Measurements from ENCODE around the gene TPRG1L.

Gene TPRG1L

GRCh38 chr1:3590139-3590763, 34.6 kb upstream of the TPRG1L start:
- peaks cover 20 to 56% of the 10 kb centered on the region in 2 experiments for H3K27me3 ChIP-seq (ENCODE audit: control insufficient read depth in 1 of 2, insufficient read depth in 1 of 2, low read length in 2 of 2)
- H2BK15ac ChIP-seq (ENCODE audit: low read depth, poor library complexity, severe bottlenecking), result peak overlapping the region; percentile 33
- no peak overlapping the region for H4K91ac ChIP-seq (ENCODE audit: low read length)
- no peak overlapping the region for H3K4ac ChIP-seq (ENCODE audit: low read depth in 1 of 2, low read length in 2 of 2)
- H3K4me1 ChIP-seq (ENCODE audit: control insufficient read depth, insufficient read depth, low read depth, low read length), result peaks cover 10% of the 10 kb centered on the region
- H3K9ac ChIP-seq (ENCODE audit: low read length), result no peak overlapping the region
- H3K36me3 ChIP-seq (ENCODE audit: control insufficient read depth in 1 of 2, insufficient read depth in 2 of 2, low read depth in 1 of 2, low read length in 2 of 2), result no peaks in the 10 kb centered on the region
- no peak overlapping the region for H2BK12ac ChIP-seq (ENCODE audit: low read length in 2 of 2)
- DNase-seq, result no peak
- H3K23ac ChIP-seq (ENCODE audit: low read length in 2 of 2), result no peak overlapping the region
- H3K79me1 ChIP-seq (replicated peaks; ENCODE audit: low read length, poor library complexity, severe bottlenecking), result no peaks in the 10 kb centered on the region
- no peak overlapping the region for H2BK120ac ChIP-seq (ENCODE audit: low read depth, low read length)
- no peaks in the 10 kb centered on the region for H3K9me3 ChIP-seq (ENCODE audit: control insufficient read depth, low read length)
- no peak overlapping the region for H3K4me2 ChIP-seq (ENCODE audit: low read length, poor library complexity, severe bottlenecking)
- no peak overlapping the region for H3K14ac ChIP-seq (ENCODE audit: low read length in 2 of 2)
- H2BK5ac ChIP-seq (ENCODE audit: low read depth, low read length, poor library complexity, severe bottlenecking), result no peak overlapping the region
- no peak overlapping the region for H2AFZ ChIP-seq (ENCODE audit: low read depth, low read length)
- H3K4me3 ChIP-seq (ENCODE audit: insufficient read depth in 1 of 2, low read depth in 1 of 2, low read length in 2 of 2), result no peak overlapping the region
- no peak overlapping the region for H4K8ac ChIP-seq (ENCODE audit: low read length)
- 80% methylated on average over 27 of the region's 27 CpGs for WGBS
- H3K18ac ChIP-seq (ENCODE audit: low read depth in 1 of 2, low read length in 2 of 2), result no peak overlapping the region
- no peak overlapping the region for H2AK5ac ChIP-seq (ENCODE audit: low read length, severe bottlenecking)
- H3K27ac ChIP-seq (ENCODE audit: low read length, poor library complexity, severe bottlenecking), result no peak overlapping the region

- Histone ChIP-seq H2BK120ac (ENCODE audit: low read depth, low read length) (no peak overlapping the region), H2AK5ac (ENCODE audit: low read length, severe bottlenecking) (no peak overlapping the region), H3K9ac (ENCODE audit: low read length) (no peak overlapping the region), H3K4me2 (ENCODE audit: low read length, poor library complexity, severe bottlenecking) (no peak overlapping the region), H3K27ac (ENCODE audit: low read length, poor library complexity, severe bottlenecking) (no peak overlapping the region), H2AFZ (ENCODE audit: low read depth, low read length) (no peak overlapping the region), H2BK15ac (ENCODE audit: low read depth, poor library complexity, severe bottlenecking) (no peak overlapping the region), H4K8ac (ENCODE audit: low read length) (no peak overlapping the region), H3K18ac (ENCODE audit: low read depth in 1 of 2, low read length in 2 of 2) (no peak overlapping the region), H3K23ac (ENCODE audit: low read length in 2 of 2) (no peak overlapping the region), H3K4me1 (ENCODE audit: control insufficient read depth, insufficient read depth, low read depth, low read length) (peaks cover 10% of the 10 kb centered on the region), H3K9me3 (ENCODE audit: control insufficient read depth, low read length) (no peaks in the 10 kb centered on the region), H3K4me3 (ENCODE audit: insufficient read depth in 1 of 2, low read depth in 1 of 2, low read length in 2 of 2) (no peak overlapping the region), H3K4ac (ENCODE audit: low read depth in 1 of 2, low read length in 2 of 2) (no peak overlapping the region), H3K14ac (ENCODE audit: low read length in 2 of 2) (peak overlapping the region in 1 of 2 experiments; percentile 80), H3K79me1 (replicated peaks; ENCODE audit: low read length, poor library complexity, severe bottlenecking) (no peaks in the 10 kb centered on the region), H2BK12ac (ENCODE audit: low read length in 2 of 2) (no peak overlapping the region), H2BK5ac (ENCODE audit: low read depth, low read length, poor library complexity, severe bottlenecking) (no peak overlapping the region), H3K36me3 (ENCODE audit: control insufficient read depth in 1 of 2, insufficient read depth in 2 of 2, low read depth in 1 of 2, low read length in 2 of 2) (no peaks in the 10 kb centered on the region), H3K27me3 (ENCODE audit: control insufficient read depth in 1 of 2, insufficient read depth in 1 of 2, low read length in 2 of 2) (peaks cover 27 to 65% of the 10 kb centered on the region in 2 experiments), H4K91ac (ENCODE audit: low read length) (no peak overlapping the region)
- WGBS, result 90% methylated on average over 30 of the region's 33 CpGs
- DNase-seq, result no peak
Measured at GRCh38 chr1:3590951-3591865, 33.6 kb upstream of the TPRG1L start.

- no peak for DNase-seq
- Histone ChIP-seq H4K8ac (ENCODE audit: low read length) (no peak overlapping the region), H3K4me3 (ENCODE audit: insufficient read depth in 1 of 2, low read depth in 1 of 2, low read length in 2 of 2) (no peak overlapping the region), H3K9me3 (ENCODE audit: control insufficient read depth, low read length) (no peaks in the 10 kb centered on the region), H4K91ac (ENCODE audit: low read length) (no peak overlapping the region), H2BK5ac (ENCODE audit: low read depth, low read length, poor library complexity, severe bottlenecking) (no peak overlapping the region), H3K14ac (ENCODE audit: low read length in 2 of 2) (no peak overlapping the region), H3K79me1 (replicated peaks; ENCODE audit: low read length, poor library complexity, severe bottlenecking) (no peaks in the 10 kb centered on the region), H3K23ac (ENCODE audit: low read length in 2 of 2) (no peak overlapping the region), H3K27me3 (ENCODE audit: control insufficient read depth in 1 of 2, insufficient read depth in 1 of 2, low read length in 2 of 2) (peaks cover 40 to 77% of the 10 kb centered on the region in 2 experiments), H3K4me2 (ENCODE audit: low read length, poor library complexity, severe bottlenecking) (no peak overlapping the region), H2BK12ac (ENCODE audit: low read length in 2 of 2) (no peak overlapping the region), H3K18ac (ENCODE audit: low read depth in 1 of 2, low read length in 2 of 2) (no peak overlapping the region), H3K9ac (ENCODE audit: low read length) (no peak overlapping the region), H2BK120ac (ENCODE audit: low read depth, low read length) (no peak overlapping the region), H3K36me3 (ENCODE audit: control insufficient read depth in 1 of 2, insufficient read depth in 2 of 2, low read depth in 1 of 2, low read length in 2 of 2) (no peaks in the 10 kb centered on the region), H2BK15ac (ENCODE audit: low read depth, poor library complexity, severe bottlenecking) (no peak overlapping the region), H3K27ac (ENCODE audit: low read length, poor library complexity, severe bottlenecking) (no peak overlapping the region), H2AFZ (ENCODE audit: low read depth, low read length) (no peak overlapping the region), H3K4ac (ENCODE audit: low read depth in 1 of 2, low read length in 2 of 2) (no peak overlapping the region), H3K4me1 (ENCODE audit: control insufficient read depth, insufficient read depth, low read depth, low read length) (peaks cover 10% of the 10 kb centered on the region), H2AK5ac (ENCODE audit: low read length, severe bottlenecking) (no peak overlapping the region)
- WGBS, result 94% methylated on average over 16 of the region's 17 CpGs
Measured at GRCh38 chr1:3593334-3593733, 31.5 kb upstream of the TPRG1L start.

DNA sequence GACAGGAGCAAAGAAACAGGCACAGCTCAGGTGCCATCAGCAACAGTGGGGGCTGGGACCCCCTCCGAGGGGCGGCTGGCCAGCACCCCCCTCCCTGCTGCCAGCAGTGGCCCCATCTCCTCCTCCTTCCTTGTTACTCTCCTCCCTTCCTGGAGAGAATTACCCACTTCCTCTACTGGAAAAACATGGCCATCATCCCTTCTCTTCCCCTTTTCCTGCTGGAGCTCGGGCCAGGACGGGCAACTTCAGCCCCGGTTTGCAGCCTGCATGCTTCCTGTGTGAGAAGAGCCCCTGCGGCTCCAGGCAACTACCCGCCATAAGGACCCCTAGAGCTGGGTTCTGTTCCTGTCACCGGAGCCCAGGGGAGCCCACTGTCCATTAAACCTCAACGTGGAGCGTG, 31.1 kb upstream of the TPRG1L start:
- no peak overlapping the region for H3K23ac ChIP-seq (ENCODE audit: low read length in 2 of 2)
- no peak overlapping the region for H3K14ac ChIP-seq (ENCODE audit: low read length in 2 of 2)
- H4K8ac ChIP-seq (ENCODE audit: low read length), result no peak overlapping the region
- no peak overlapping the region for H4K91ac ChIP-seq (ENCODE audit: low read length)
- peaks cover 10% of the 10 kb centered on the region for H3K4me1 ChIP-seq (ENCODE audit: control insufficient read depth, insufficient read depth, low read depth, low read length)
- H2AK5ac ChIP-seq (ENCODE audit: low read length, severe bottlenecking), result no peak overlapping the region
- H3K36me3 ChIP-seq (ENCODE audit: control insufficient read depth in 1 of 2, insufficient read depth in 2 of 2, low read depth in 1 of 2, low read length in 2 of 2), result no peaks in the 10 kb centered on the region
- no peak overlapping the region for H3K18ac ChIP-seq (ENCODE audit: low read depth in 1 of 2, low read length in 2 of 2)
- no peak overlapping the region for H3K27ac ChIP-seq (ENCODE audit: low read length, poor library complexity, severe bottlenecking)
- H2BK120ac ChIP-seq (ENCODE audit: low read depth, low read length), result no peak overlapping the region
- H3K27me3 ChIP-seq (ENCODE audit: control insufficient read depth in 1 of 2, insufficient read depth in 1 of 2, low read length in 2 of 2), result peaks cover 44 to 79% of the 10 kb centered on the region in 2 experiments
- H3K9me3 ChIP-seq (ENCODE audit: control insufficient read depth, low read length), result no peaks in the 10 kb centered on the region
- H3K79me1 ChIP-seq (replicated peaks; ENCODE audit: low read length, poor library complexity, severe bottlenecking), result no peaks in the 10 kb centered on the region
- H3K4me2 ChIP-seq (ENCODE audit: low read length, poor library complexity, severe bottlenecking), result no peak overlapping the region
- no peak overlapping the region for H3K9ac ChIP-seq (ENCODE audit: low read length)
- 78% methylated on average over 10 of the region's 10 CpGs for WGBS
- H2BK5ac ChIP-seq (ENCODE audit: low read depth, low read length, poor library complexity, severe bottlenecking), result no peak overlapping the region
- no peak overlapping the region for H3K4me3 ChIP-seq (ENCODE audit: insufficient read depth in 1 of 2, low read depth in 1 of 2, low read length in 2 of 2)
- H2BK12ac ChIP-seq (ENCODE audit: low read length in 2 of 2), result no peak overlapping the region
- no peak overlapping the region for H3K4ac ChIP-seq (ENCODE audit: low read depth in 1 of 2, low read length in 2 of 2)
- no peak overlapping the region for H2BK15ac ChIP-seq (ENCODE audit: low read depth, poor library complexity, severe bottlenecking)
- no peak overlapping the region for H2AFZ ChIP-seq (ENCODE audit: low read depth, low read length)
- no peak for DNase-seq

Measured in mesenchymal stem cell (in vitro differentiated cells and primary cell).